Loucy (cell line): ENCODE measurements around the gene SLC9C2.
"Not testable (repeated sequence)": the region's sequence is repeated elsewhere in the genome, so short reads cannot be mapped to it uniquely, and the experiment has no call there.

Source experiments
- CTCF ChIP-seq: fragments of 200-600 bp; sonication (generic); conservative IDR thresholded peaks from 2 replicates; pipeline ENCODE4 v1.5.1; 2014; ENCODE audit warnings: mild to moderate bottlenecking, antibody characterized with exemption, low read length
- EZH2phosphoT487 ChIP-seq: fragments of 200-600 bp; IDR thresholded peaks from 2 replicates; pipeline ENCODE4 v1.6.1; 2018; ENCODE audit warnings: antibody characterized with exemption, mild to moderate bottlenecking, moderate library complexity, borderline replicate concordance

DNA sequence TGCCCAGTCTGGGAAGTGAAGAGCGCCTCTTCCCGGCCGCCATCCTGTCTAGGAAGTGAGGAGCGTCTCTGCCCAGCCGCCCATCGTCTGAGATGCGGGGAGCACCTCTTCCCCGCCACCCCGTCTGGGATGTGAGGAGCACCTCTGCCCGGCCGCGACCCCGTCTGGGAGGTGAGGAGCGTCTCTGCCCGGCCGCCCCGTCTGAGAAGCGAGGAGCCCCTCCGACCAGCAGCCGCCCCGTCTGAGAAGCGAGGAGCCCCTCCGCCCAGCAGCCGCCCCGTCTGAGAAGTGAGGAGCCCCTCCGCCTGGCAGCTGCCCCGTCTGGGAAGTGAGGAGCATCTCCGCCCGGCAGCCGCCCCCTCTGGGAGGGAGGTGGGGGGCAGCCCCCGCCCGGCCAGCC lies 10.2 kb upstream of the SLC9C2 start:
- not testable (repeated sequence) for TF ChIP-seq CTCF, EZH2phosphoT487
